ENCODE data around the gene ITIH3. TPM values are rescaled to one million over a fixed set of nuclear protein-coding genes. Genes with fewer than 3 reads are reported as not detected.
"Not testable (repeated sequence)": the region's sequence is repeated elsewhere in the genome, so short reads cannot be mapped to it uniquely, and the experiment has no call there.

ITIH3 gene
- total RNA-seq, 1 experiment from 2014 or later = not detected

GRCh38 chr3:52775877-52776276, 18.7 kb upstream of the ITIH3 start:
- Histone ChIP-seq H3K9ac (ENCODE audit: extremely low read depth, insufficient read length, low read length) (no peak overlapping the region), H3K23ac (ENCODE audit: insufficient read length, low read depth, low read length) (no peak overlapping the region), H3K27ac (ENCODE audit: insufficient read length, low read depth, low read length) (no peak overlapping the region), H3K4ac (ENCODE audit: low read depth, low read length) (no peak overlapping the region), H2AK5ac (ENCODE audit: insufficient read length, low read length) (no peak overlapping the region), H3K14ac (ENCODE audit: insufficient read depth, low read length) (no peak overlapping the region), H3K27me3 (ENCODE audit: insufficient read depth, low read length) (no peaks in the 10 kb centered on the region), H3K4me1 (ENCODE audit: insufficient read depth, low read length) (no peaks in the 10 kb centered on the region), H2BK120ac (ENCODE audit: low read depth, low read length, poor library complexity, severe bottlenecking) (no peak overlapping the region), H2BK15ac (ENCODE audit: low read depth, low read length) (no peak overlapping the region), H3T11ph (ENCODE audit: low read length) (no peak overlapping the region), H3K56ac (ENCODE audit: insufficient read length, low read depth, low read length) (no peak overlapping the region), H4K91ac (ENCODE audit: insufficient read length, low read depth, low read length) (no peak overlapping the region), H2AFZ (ENCODE audit: low read length) (no peak overlapping the region), H4K8ac (replicated peaks; ENCODE audit: insufficient read length, low read depth, low read length) (no peak overlapping the region), H2BK5ac (ENCODE audit: insufficient read length, low read length) (no peak overlapping the region), H3K4me2 (ENCODE audit: insufficient read depth, insufficient read length, low read length) (no peak overlapping the region), H3K23me2 (ENCODE audit: insufficient read length, low read depth, low read length, poor library complexity, severe bottlenecking) (no peaks in the 10 kb centered on the region), H3K9me3 (ENCODE audit: control insufficient read depth, low read depth, low read length) (no peaks in the 10 kb centered on the region), H4K20me1 (ENCODE audit: control insufficient read depth, insufficient read depth, insufficient read length) (no peaks in the 10 kb centered on the region), H3K79me1 (ENCODE audit: insufficient read depth, low read depth, low read length, poor library complexity, severe bottlenecking) (no peaks in the 10 kb centered on the region), H2BK12ac (ENCODE audit: insufficient read length, low read depth, low read length) (no peak overlapping the region), H2BK20ac (ENCODE audit: low read depth, low read length, poor library complexity, severe bottlenecking) (no peak overlapping the region), H3K18ac (ENCODE audit: insufficient read length, low read depth, low read length) (no peak overlapping the region), H4K5ac (ENCODE audit: insufficient read length, low read depth, low read length) (no peak overlapping the region), H3K79me2 (ENCODE audit: insufficient read depth, low read length) (no peaks in the 10 kb centered on the region)
- no peaks in the 10 kb centered on the region for H3K9me3 Mint-ChIP-seq
- H3K36me3 Mint-ChIP-seq (ENCODE audit: insufficient read depth in 1 of 3, low read depth in 3 of 3) = no peaks in the 10 kb centered on the region
- no peak overlapping the region for H3K4me3 Mint-ChIP-seq
- H3K27me3 Mint-ChIP-seq (ENCODE audit: low read depth) = peaks cover 11% of the 10 kb centered on the region
- H3K4me1 Mint-ChIP-seq = peaks cover 0 to 6% of the 10 kb centered on the region in 2 experiments; a peak in 2 of 4 replicates
- no peak overlapping the region for H3K27ac Mint-ChIP-seq
- no peak for DNase-seq
- TF ChIP-seq CTCF (conservative IDR thresholded peaks at IDR 0.05) = no peak
- WGBS (ENCODE audit: extremely low coverage, insufficient read length, low lambda C conversion rate) = no CpG with 5 or more reads among the region's 8 CpGs

- not testable (repeated sequence) for H4K91ac ChIP-seq (ENCODE audit: insufficient read length, low read depth, low read length); H4K20me1 ChIP-seq (ENCODE audit: control insufficient read depth, insufficient read depth, insufficient read length); H3K18ac ChIP-seq (ENCODE audit: insufficient read length, low read depth, low read length); H3K56ac ChIP-seq (ENCODE audit: insufficient read length, low read depth, low read length); H3K23ac ChIP-seq (ENCODE audit: insufficient read length, low read depth, low read length); H3K27ac ChIP-seq (ENCODE audit: insufficient read length, low read depth, low read length); H3K79me2 ChIP-seq (ENCODE audit: insufficient read depth, low read length); H3K36me3 Mint-ChIP-seq (ENCODE audit: insufficient read depth in 1 of 3, low read depth in 3 of 3); H4K8ac ChIP-seq (replicated peaks; ENCODE audit: insufficient read length, low read depth, low read length); H3K27ac Mint-ChIP-seq; H3K4me1 Mint-ChIP-seq; H3K27me3 ChIP-seq (ENCODE audit: insufficient read depth, low read length); H3K4me3 Mint-ChIP-seq; H3K4me2 ChIP-seq (ENCODE audit: insufficient read depth, insufficient read length, low read length); H3K4ac ChIP-seq (ENCODE audit: low read depth, low read length); H2AK5ac ChIP-seq (ENCODE audit: insufficient read length, low read length); H3K23me2 ChIP-seq (ENCODE audit: insufficient read length, low read depth, low read length, poor library complexity, severe bottlenecking); H3T11ph ChIP-seq (ENCODE audit: low read length); H2BK12ac ChIP-seq (ENCODE audit: insufficient read length, low read depth, low read length); H3K9me3 Mint-ChIP-seq; H3K4me1 ChIP-seq (ENCODE audit: insufficient read depth, low read length); H3K9ac ChIP-seq (ENCODE audit: extremely low read depth, insufficient read length, low read length); H2BK20ac ChIP-seq (ENCODE audit: low read depth, low read length, poor library complexity, severe bottlenecking); H4K5ac ChIP-seq (ENCODE audit: insufficient read length, low read depth, low read length); H3K9me3 ChIP-seq (ENCODE audit: control insufficient read depth, low read depth, low read length); H3K14ac ChIP-seq (ENCODE audit: insufficient read depth, low read length); DNase-seq; H2BK120ac ChIP-seq (ENCODE audit: low read depth, low read length, poor library complexity, severe bottlenecking); H2BK15ac ChIP-seq (ENCODE audit: low read depth, low read length); H2AFZ ChIP-seq (ENCODE audit: low read length); H3K79me1 ChIP-seq (ENCODE audit: insufficient read depth, low read depth, low read length, poor library complexity, severe bottlenecking); H2BK5ac ChIP-seq (ENCODE audit: insufficient read length, low read length)
- no CpG with 5 or more reads among the region's 6 CpGs for whole genome bisulfite sequencing (ENCODE audit: extremely low coverage, insufficient read length, low lambda C conversion rate)
- H3K27me3 Mint-ChIP-seq (ENCODE audit: low read depth) = peaks cover 11% of the 10 kb centered on the region
These were observed 18.1 kb upstream of the ITIH3 start for GRCh38 chr3:52776486-52776885.

Measured in H9 (cell line).